Cardiac atrium fibroblast (primary cell): ENCODE measurements around the gene TCF12. TPM values are rescaled to one million over a fixed set of nuclear protein-coding genes. Genes with fewer than 3 reads are reported as not detected.

Experiments used
- total RNA-seq: library from RNA; depleted of rRNA; stranded (reverse); fragments of >200 nt; gene quantifications from 2 replicates; pipeline ENCODE4 v1.2.3, GENCODE V29; 2015

TCF12 gene
- total RNA-seq, result 47.7 and 55.2 TPM in 2 replicates

DNA sequence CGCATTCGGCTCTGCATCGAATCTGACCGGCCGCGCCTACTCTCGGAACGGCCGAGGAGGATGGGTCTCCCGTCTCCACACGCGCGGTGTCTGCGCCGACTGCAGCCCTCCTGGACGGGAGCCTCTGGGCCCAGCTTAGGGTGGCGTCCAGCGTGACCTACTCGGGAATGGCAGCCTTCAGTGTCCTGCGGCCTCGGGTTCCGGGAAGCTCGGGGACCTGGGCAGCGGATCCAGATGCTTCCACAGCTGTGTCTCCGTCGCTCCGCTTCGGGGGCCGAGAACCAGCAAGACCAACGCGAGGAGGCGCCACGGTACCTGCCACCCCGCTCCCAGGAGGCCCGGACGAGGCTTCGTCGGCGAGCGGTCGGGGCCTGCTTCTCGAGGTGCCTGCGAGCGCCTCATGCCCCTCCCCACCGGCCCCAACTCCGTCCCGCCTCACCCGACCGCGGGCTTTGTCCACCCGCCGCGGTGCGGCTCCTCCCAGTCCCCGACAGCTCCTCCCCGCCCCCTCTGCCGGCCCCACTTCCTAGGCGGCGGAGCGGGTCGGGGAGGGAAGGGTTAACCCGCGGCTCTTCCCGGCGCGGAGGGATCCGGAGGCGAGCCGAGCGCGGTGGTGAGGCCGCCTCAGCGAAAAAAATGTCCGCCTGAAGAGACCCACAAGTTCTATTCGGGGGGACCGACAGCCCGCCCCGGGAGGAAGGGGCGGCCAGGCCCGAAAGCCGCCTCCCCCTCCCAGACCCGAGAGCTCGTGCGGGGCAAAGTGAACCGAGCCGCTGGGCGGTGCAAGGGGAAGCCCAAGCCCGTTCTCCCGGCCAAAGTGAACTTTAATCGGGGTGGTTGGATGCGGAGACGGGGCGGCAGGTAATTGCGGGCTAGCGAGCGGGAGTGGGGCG is at the start of gene TCF12:
Gene TCF12 (plus strand): TSS at position 599 of the 893 bp plus-strand sequence. CDS start 1,270 bp downstream, outside the sequence.

Other genes starting within 250 kb of the TCF12 start
- 13.0 and 16.8 TPM in 2 replicates for gene ZNF280D, start 185.1 kb upstream of the TCF12 start, total RNA-seq